ENCODE data around the gene LRCH1. TPM values are rescaled to one million over a fixed set of nuclear protein-coding genes. Genes with fewer than 3 reads are reported as not detected.

The LRCH1 gene
- total RNA-seq, 1 donor from 2014 or later, result 2.9 TPM

DNA sequence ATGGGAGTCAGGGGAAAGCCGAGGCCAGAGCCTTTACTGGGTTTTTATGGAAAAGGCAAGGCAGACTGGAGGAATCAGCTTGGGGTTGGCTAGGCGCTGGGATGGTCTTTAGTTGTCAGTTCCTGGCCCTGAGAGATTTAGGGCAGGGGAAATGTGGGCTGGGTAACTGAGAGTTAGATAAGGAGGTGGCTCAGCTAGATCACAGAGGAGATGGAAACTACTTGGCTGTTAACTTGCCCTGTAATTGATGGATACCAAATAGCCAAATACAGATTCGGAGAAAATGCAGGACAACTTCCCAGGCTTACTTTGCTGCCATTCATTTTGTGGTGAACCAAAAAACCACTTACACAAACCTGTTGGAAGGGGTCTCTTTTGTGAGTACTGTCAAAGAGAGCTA is 54.0 kb downstream of the LRCH1 start:
- Mint-ChIP-seq H3K36me3 (no peaks in the 10 kb centered on the region), H3K27me3 (ENCODE audit: insufficient read depth, low read depth) (no peaks in the 10 kb centered on the region), H3K27ac (no peak overlapping the region), H3K4me1 (peaks cover 23% of the 10 kb centered on the region), H3K4me3 (no peak overlapping the region), H3K9me3 (no peaks in the 10 kb centered on the region)
- H3K4me3 ChIP-seq, result no peak overlapping the region
- peaks cover 10% of the 10 kb centered on the region for H3K4me1 ChIP-seq
- H3K4me2 ChIP-seq, result no peak overlapping the region
- H3K9ac ChIP-seq, result no peak overlapping the region
- no peak overlapping the region for H3K27ac ChIP-seq
- TF ChIP-seq, protein P1, sequence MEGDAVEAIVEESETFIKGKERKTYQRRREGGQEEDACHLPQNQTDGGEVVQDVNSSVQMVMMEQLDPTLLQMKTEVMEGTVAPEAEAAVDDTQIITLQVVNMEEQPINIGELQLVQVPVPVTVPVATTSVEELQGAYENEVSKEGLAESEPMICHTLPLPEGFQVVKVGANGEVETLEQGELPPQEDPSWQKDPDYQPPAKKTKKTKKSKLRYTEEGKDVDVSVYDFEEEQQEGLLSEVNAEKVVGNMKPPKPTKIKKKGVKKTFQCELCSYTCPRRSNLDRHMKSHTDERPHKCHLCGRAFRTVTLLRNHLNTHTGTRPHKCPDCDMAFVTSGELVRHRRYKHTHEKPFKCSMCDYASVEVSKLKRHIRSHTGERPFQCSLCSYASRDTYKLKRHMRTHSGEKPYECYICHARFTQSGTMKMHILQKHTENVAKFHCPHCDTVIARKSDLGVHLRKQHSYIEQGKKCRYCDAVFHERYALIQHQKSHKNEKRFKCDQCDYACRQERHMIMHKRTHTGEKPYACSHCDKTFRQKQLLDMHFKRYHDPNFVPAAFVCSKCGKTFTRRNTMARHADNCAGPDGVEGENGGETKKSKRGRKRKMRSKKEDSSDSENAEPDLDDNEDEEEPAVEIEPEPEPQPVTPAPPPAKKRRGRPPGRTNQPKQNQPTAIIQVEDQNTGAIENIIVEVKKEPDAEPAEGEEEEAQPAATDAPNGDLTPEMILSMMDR (IDR thresholded peaks at IDR 0.05), result no peak
- no peak for TF ChIP-seq EZH2phosphoT487 (IDR thresholded peaks at IDR 0.05)
- no peak for TF ChIP-seq EZH2 (IDR thresholded peaks at IDR 0.05)
- no peaks in the 10 kb centered on the region for H3K36me3 ChIP-seq
- H3K79me2 ChIP-seq (ENCODE audit: low read depth), result no peaks in the 10 kb centered on the region
- no peaks in the 10 kb centered on the region for H3K27me3 ChIP-seq
- H2AFZ ChIP-seq (replicated peaks), result no peak overlapping the region
- DNase-seq (ENCODE audit: low spot score), result no peak
- no peaks in the 10 kb centered on the region for H3K9me3 ChIP-seq (ENCODE audit: low read depth)
- no peaks in the 10 kb centered on the region for H3F3A ChIP-seq (ENCODE audit: low read depth)
- no peaks in the 10 kb centered on the region for H4K20me1 ChIP-seq (ENCODE audit: low read depth)

DNA sequence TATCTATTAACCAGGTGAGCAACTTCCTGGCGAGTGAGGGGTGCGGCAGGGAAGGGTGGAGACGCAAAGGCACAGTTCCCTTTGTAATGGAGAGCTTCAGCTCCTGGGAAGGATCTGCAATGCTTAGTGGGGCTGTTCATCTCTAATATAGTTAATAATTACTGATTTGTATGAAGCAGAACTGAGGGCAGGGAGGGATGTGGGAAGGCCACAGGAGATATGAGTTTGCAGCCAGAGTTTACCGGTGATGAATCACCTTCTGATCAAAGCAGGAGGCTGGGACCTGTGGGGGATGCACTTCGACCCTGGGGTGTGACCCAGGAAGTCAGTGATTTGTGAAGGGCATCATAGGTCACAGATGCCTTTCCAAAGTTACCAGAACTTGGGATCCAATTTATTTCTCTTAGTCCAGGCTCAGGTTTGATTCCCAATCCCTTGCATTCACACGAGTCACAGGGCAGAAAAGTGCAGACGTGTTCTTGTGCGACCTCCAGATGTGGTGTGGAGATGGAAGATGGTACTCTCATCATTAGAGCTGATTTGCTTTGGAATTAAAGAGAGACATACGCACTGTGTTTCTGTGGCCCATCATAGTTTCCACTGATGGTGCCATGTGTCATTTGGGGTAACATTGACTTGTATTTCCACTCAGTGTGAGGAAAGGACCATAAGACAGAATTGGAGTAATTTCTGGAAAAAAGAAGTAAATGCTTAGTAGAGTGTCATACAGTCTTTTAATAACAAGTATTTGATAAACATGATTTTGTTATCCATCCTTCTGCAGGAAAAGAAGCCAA is 55.0 kb downstream of the LRCH1 start:
- no peak overlapping the region for H3K9ac ChIP-seq
- no peak for DNase-seq (ENCODE audit: low spot score)
- no peak overlapping the region for H2AFZ ChIP-seq (replicated peaks)
- no peaks in the 10 kb centered on the region for H3F3A ChIP-seq (ENCODE audit: low read depth)
- no peak overlapping the region for H3K4me2 ChIP-seq
- no peaks in the 10 kb centered on the region for H3K36me3 ChIP-seq
- TF ChIP-seq, protein P1 (IDR thresholded peaks at IDR 0.05), result no peak
- no peak for TF ChIP-seq EZH2 (IDR thresholded peaks at IDR 0.05)
- TF ChIP-seq EZH2phosphoT487 (IDR thresholded peaks at IDR 0.05), result no peak
- Mint-ChIP-seq H3K36me3 (no peaks in the 10 kb centered on the region), H3K4me1 (peaks cover 23% of the 10 kb centered on the region), H3K27ac (no peak overlapping the region), H3K9me3 (no peaks in the 10 kb centered on the region), H3K4me3 (no peak overlapping the region), H3K27me3 (ENCODE audit: insufficient read depth, low read depth) (no peaks in the 10 kb centered on the region)
- H3K4me1 ChIP-seq, result peaks cover 10% of the 10 kb centered on the region
- H4K20me1 ChIP-seq (ENCODE audit: low read depth), result no peaks in the 10 kb centered on the region
- H3K27ac ChIP-seq, result no peak overlapping the region
- H3K79me2 ChIP-seq (ENCODE audit: low read depth), result no peaks in the 10 kb centered on the region
- H3K9me3 ChIP-seq (ENCODE audit: low read depth), result no peaks in the 10 kb centered on the region
- H3K27me3 ChIP-seq, result no peaks in the 10 kb centered on the region
- H3K4me3 ChIP-seq, result no peak overlapping the region

DNA sequence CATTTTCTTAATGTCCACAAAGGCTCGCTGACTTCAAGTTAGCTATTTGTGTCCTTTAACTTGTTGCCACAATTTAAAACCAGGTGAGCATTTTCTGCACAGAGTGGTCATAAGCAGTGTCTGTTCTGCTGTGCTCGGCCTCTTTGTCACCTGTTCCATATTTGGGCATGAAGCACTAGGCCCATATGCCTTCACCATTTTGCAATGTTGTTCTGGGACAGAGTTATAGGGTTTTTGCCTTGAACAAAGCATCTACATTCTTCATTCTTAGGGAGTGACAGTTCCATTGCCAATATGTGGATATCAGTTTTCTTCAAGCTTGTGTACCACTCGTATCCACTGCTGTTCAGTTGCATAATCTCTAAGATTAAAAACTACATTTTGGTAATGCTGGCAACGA is 56.1 kb downstream of the LRCH1 start:
- Histone ChIP-seq H3K79me2 (ENCODE audit: low read depth) (no peaks in the 10 kb centered on the region), H3K4me2 (no peak overlapping the region), H4K20me1 (ENCODE audit: low read depth) (no peaks in the 10 kb centered on the region), H3K36me3 (no peaks in the 10 kb centered on the region), H3K9me3 (ENCODE audit: low read depth) (no peaks in the 10 kb centered on the region), H3K4me3 (no peak overlapping the region), H3K27me3 (no peaks in the 10 kb centered on the region), H2AFZ (replicated peaks) (no peak overlapping the region), H3K4me1 (peaks cover 12% of the 10 kb centered on the region), H3K9ac (no peak overlapping the region), H3F3A (ENCODE audit: low read depth) (no peaks in the 10 kb centered on the region), H3K27ac (no peak overlapping the region)
- Mint-ChIP-seq H3K36me3 (no peaks in the 10 kb centered on the region), H3K4me1 (peaks cover 25% of the 10 kb centered on the region), H3K27me3 (ENCODE audit: insufficient read depth, low read depth) (no peaks in the 10 kb centered on the region), H3K9me3 (no peaks in the 10 kb centered on the region), H3K4me3 (no peak overlapping the region), H3K27ac (no peak overlapping the region)
- no peak for TF ChIP-seq EZH2phosphoT487 (IDR thresholded peaks at IDR 0.05)
- TF ChIP-seq EZH2 (IDR thresholded peaks at IDR 0.05), result no peak
- TF ChIP-seq, protein P1 (IDR thresholded peaks at IDR 0.05), result no peak
- DNase-seq (ENCODE audit: low spot score), result no peak
